Thoracic aorta (tissue), 2 donors: ENCODE measurements around the gene ARF6. TPM values are rescaled to one million over a fixed set of nuclear protein-coding genes. Genes with fewer than 3 reads are reported as not detected.

Source experiments
- ATAC-seq: fragments of 150-250 bp; one replicate; pipeline ENCODE4 v1.8.0; 2017; ENCODE audit warnings: low read depth; ENCODE audit not compliant: insufficient number of reproducible peaks, low FRiP score
- DNase-seq: peaks from one replicate; pipeline ENCODE4 v3.0.0-alpha.2; 2020; ENCODE audit warnings: low spot score
- H3K27ac ChIP-seq, 2 donors: fragments of 200-600 bp; sonication (generic); 1 replicate in 1 of 2; 2 replicates in 1 of 2; pipeline ENCODE4 v1.5.1; 2016; ENCODE audit warnings: mild to moderate bottlenecking in 2 of 2, moderate library complexity in 2 of 2
- H3K27me3 ChIP-seq: fragments of 200-600 bp; sonication (generic); replicated peaks from 2 replicates; pipeline ENCODE4 v1.6.0; 2016; ENCODE audit warnings: mild to moderate bottlenecking; ENCODE audit not compliant: insufficient read depth
- H3K36me3 ChIP-seq: fragments of 200-600 bp; sonication (generic); one replicate; pipeline ENCODE4 v1.5.1; 2016
- H3K4me1 ChIP-seq, 2 donors: fragments of 200-600 bp; sonication (generic); 1 replicate in 1 of 2; 2 replicates in 1 of 2; pipeline versions ENCODE4 v1.5.1 to v1.6.0; 2016; ENCODE audit warnings: low read depth in 2 of 2, mild to moderate bottlenecking in 1 of 2; ENCODE audit not compliant: control insufficient read depth in 1 of 2
- H3K4me3 ChIP-seq: fragments of 200-600 bp; sonication (generic); 2 replicates; pipeline ENCODE4 v1.5.1; 2016; ENCODE audit warnings: mild to moderate bottlenecking
- H3K9me3 ChIP-seq: fragments of 200-600 bp; sonication (generic); 2 replicates; pipeline ENCODE4 v1.5.1; 2016
- CTCF ChIP-seq: fragments of 200-600 bp; sonication (generic); IDR thresholded peaks from one replicate; pipeline ENCODE4 v1.5.1; 2019; ENCODE audit warnings: antibody characterized with exemption
- total RNA-seq, 2 donors: library from RNA; depleted of rRNA; stranded (reverse); fragments of >200 nt; gene quantifications; one replicate each; pipeline versions ENCODE4 v1.1.0 to v1.2.3, GENCODE V29; 2016

The ARF6 gene
- total RNA-seq, 2 donors from 2014 or later = 33.7 to 67.2 TPM

- Histone ChIP-seq H3K4me3 (no peak overlapping the region), H3K4me1 (no peaks in the 10 kb centered on the region), H3K36me3 (no peaks in the 10 kb centered on the region), H3K27me3 (no peaks in the 10 kb centered on the region), H3K27ac (no peak overlapping the region), H3K9me3 (no peaks in the 10 kb centered on the region)
- no peak for ATAC-seq
- TF ChIP-seq CTCF = peak; percentile 54
- no peak for DNase-seq
These were observed 13.2 kb upstream of the ARF6 start for GRCh38 chr14:49879646-49880204.

DNA sequence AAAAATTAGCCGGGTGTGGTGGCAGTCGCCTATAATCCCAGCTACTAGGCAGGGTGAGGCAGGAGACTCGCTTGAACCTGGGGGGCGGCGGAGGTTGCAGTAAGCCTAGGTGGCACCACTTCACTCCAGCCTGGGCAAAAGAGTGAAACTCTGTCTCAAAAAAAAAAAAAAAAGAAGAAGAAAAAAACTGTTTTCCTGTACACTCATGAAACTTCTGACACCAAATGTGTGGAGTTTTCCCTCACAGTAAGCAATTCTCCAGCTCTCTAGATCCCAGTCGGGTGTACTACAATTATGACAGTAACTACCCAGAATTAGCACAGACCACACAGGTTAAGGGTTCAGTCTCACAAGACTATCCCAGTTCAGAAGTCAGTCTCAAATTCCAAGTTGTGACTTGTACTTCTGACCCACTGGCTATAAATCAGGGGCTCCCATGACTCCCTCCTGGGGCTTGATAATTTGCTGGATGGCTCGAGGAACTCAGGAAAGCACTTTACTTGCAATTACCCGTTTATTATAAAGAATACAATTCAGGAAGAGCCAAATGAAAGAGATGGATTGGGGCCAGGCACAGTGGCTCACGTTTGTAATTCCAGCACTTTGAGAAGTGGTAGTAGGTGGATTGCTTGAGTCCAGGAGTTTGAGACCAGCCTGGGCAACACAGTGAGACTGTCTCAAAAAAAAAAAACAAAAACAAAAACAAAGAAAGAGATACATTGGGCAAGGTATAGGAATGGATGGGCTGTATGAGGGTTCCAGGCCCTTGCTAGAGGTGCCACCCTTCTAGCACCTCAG is 12.4 kb upstream of the ARF6 start:
- no peak for TF ChIP-seq CTCF
- no peak overlapping the region for H3K4me3 ChIP-seq
- ATAC-seq (no peak), DNase-seq (no peak)
- no peaks in the 10 kb centered on the region for H3K27me3 ChIP-seq
- no peaks in the 10 kb centered on the region for H3K36me3 ChIP-seq
- H3K4me1 ChIP-seq = no peaks in the 10 kb centered on the region
- H3K27ac ChIP-seq = no peak overlapping the region
- H3K9me3 ChIP-seq = no peaks in the 10 kb centered on the region

DNA sequence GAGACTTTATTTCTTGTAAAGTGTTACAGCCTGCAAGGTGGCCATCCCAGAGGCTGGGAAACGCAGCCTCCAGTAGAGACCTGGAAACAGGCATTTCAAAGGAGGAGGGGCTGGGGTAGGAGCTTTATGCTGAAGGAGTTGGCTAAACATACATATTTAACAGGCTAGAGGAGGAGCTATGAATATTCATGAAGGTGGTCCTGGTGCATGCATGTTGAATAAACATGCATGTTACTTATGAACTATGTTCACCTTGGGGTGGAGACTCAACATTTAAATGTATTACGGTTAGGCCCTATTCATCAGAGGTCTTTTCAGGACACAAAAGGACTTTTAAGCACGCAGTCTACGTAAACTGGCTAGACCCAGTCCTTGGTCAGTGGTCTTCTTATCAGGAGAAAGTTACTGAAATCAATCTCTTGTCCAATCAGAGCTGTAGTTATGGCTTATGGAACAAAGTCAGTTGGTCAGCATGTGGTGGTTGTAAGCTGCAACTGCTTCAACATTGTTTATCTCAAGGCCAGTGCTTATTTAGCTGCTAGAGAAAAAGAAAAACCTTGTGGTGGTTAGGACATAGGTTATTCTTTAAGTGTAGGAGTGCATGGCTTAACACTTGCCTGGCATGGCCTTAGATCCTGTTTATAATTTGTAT is 11.4 kb upstream of the ARF6 start:
- ATAC-seq = no peak
- Histone ChIP-seq H3K27ac (no peak overlapping the region), H3K9me3 (no peaks in the 10 kb centered on the region), H3K27me3 (no peaks in the 10 kb centered on the region), H3K4me1 (no peaks in the 10 kb centered on the region), H3K36me3 (no peaks in the 10 kb centered on the region), H3K4me3 (no peak overlapping the region)
- TF ChIP-seq CTCF = no peak
- DNase-seq = no peak

DNA sequence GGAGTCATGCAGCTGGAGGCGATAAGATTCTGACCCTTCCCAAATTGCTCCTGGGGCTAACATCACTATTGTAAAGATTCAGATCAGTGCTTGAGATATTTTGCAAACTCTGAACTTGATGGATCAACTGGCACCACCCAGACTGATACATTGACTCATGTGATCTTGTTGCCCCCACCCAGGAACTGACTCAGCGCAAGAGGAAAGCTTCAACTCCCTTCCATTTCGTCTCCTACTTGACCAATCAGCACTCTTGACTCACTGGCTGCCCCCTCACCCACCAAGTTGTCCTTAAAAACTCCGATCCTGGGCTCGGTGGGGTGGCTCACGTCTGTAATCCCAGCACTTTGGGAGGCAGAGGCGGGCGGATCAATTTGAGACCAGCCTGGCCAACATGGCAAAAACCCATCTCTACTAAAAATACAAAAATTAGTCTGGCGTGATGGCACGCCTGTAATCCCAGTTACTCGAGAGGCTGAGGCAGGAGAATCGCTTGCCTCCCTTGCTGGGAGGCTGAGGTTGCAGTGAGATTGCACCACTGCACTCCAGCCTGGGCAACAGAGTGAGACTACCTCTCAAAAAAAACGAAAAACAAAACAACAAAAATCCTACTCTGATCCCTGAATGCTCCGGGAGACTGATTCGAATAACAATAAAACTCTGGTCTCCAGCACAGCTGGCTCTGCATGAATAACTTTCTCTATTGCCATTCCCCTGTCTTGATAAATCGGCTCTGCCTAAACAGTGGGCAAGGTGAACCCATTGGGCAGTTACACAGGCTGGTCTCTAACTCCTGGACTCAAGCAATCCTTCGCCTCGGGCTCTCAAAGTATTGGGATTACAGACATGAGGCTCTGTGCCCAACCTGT is 9.8 kb upstream of the ARF6 start:
- H3K36me3 ChIP-seq = no peaks in the 10 kb centered on the region
- H3K9me3 ChIP-seq = no peaks in the 10 kb centered on the region
- H3K4me1 ChIP-seq = no peaks in the 10 kb centered on the region
- no peak for TF ChIP-seq CTCF
- DNase-seq (no peak), ATAC-seq (no peak)
- no peak overlapping the region for H3K4me3 ChIP-seq
- H3K27ac ChIP-seq = no peak overlapping the region
- H3K27me3 ChIP-seq = no peaks in the 10 kb centered on the region

DNA sequence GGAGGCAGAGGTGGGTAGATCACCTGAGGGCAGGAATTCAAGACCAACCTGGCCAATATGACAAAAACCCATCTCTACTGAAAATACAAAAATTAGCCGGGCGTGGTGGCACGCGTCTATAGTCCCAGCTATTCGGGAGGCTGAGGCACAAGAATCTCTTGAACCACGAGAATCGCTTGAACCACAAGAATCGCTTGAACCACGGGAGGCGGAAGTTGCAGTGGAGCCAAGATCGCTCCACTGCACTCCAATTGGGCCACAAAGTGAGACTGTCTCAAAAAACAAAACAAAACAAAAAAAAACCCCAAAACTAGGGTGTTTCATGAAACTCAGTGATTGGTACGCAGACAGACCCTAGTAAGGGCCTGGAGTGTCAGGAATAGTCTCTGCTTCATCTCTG is 6.4 kb upstream of the ARF6 start:
- no peak for ATAC-seq

More for the DNA sequence above, 6.4 kb upstream of the ARF6 start:
- no peak for TF ChIP-seq CTCF
- Histone ChIP-seq H3K9me3 (no peaks in the 10 kb centered on the region), H3K36me3 (no peaks in the 10 kb centered on the region), H3K27me3 (no peaks in the 10 kb centered on the region), H3K4me3 (no peak overlapping the region), H3K4me1 (no peaks in the 10 kb centered on the region), H3K27ac (no peak overlapping the region)
- no peak for DNase-seq
